Stimulated activated CD8-positive, alpha-beta memory T cell treated with anti-CD3 and anti-CD28 coated beads, Interleukin-4, amount 100 ng/mL, for 48 hours (primary cell): ENCODE data around the gene GPR17.

ENCODE experiments used
- DNase-seq: peaks from one replicate; pipeline ENCODE4 v3.0.0-alpha.2; 2020

GPR17 gene

GRCh38 chr2:127645395-127646291, at the start of gene GPR17:
Gene GPR17 (plus strand): TSS chr2:127646153. CDS start chr2:127650736, 4,583 bp downstream.
- no peak for DNase-seq

- peak; percentile 15 for DNase-seq
These were observed 49.5 kb upstream of the GPR17 start for GRCh38 chr2:127596311-127597045.

- DNase-seq = no peak
These were observed 48.6 kb upstream of the GPR17 start for GRCh38 chr2:127597046-127597983.

- no peak for DNase-seq
These were observed 48.0 kb upstream of the GPR17 start for GRCh38 chr2:127597984-127598380.

GRCh38 chr2:127598711-127599110, 47.2 kb upstream of the GPR17 start:
- DNase-seq = no peak

GRCh38 chr2:127599211-127599610, 46.7 kb upstream of the GPR17 start:
- DNase-seq = no peak

GRCh38 chr2:127604986-127605385, 41.0 kb upstream of the GPR17 start:
- DNase-seq = no peak

GRCh38 chr2:127605691-127606263, 40.2 kb upstream of the GPR17 start:
- DNase-seq = no peak

GRCh38 chr2:127606625-127607398, 39.1 kb upstream of the GPR17 start:
- DNase-seq = no peak

GRCh38 chr2:127607399-127607908, 38.5 kb upstream of the GPR17 start:
- DNase-seq = peak; percentile 8

GRCh38 chr2:127608061-127609030, 37.6 kb upstream of the GPR17 start:
- DNase-seq = peak; percentile 8

- DNase-seq = peak; percentile 17
These were observed 36.8 kb upstream of the GPR17 start for GRCh38 chr2:127609031-127609751.

- DNase-seq = peak; percentile 8
These were observed 36.1 kb upstream of the GPR17 start for GRCh38 chr2:127609818-127610217.

- DNase-seq = peak; percentile 19
These were observed 35.4 kb upstream of the GPR17 start for GRCh38 chr2:127610561-127610960.

- DNase-seq = no peak
These were observed 34.7 kb upstream of the GPR17 start for GRCh38 chr2:127611076-127611925.

GRCh38 chr2:127612111-127612822, 33.7 kb upstream of the GPR17 start:
- peak; percentile 8 for DNase-seq

- DNase-seq = no peak
These were observed 31.7 kb upstream of the GPR17 start for GRCh38 chr2:127614246-127614645.

- peak; percentile 10 for DNase-seq
These were observed 31.2 kb upstream of the GPR17 start for GRCh38 chr2:127614731-127615130.
